ENCODE measurements around the gene TSG101.

- TF ChIP-seq EZH2phosphoT487 (IDR thresholded peaks at IDR 0.05; ENCODE audit: borderline replicate concordance, low read length) (no peak), CTCF (conservative IDR thresholded peaks at IDR 0.05; ENCODE audit: low read depth, low read length) (no peak), EZH2 (IDR thresholded peaks at IDR 0.05; ENCODE audit: low read length, unreplicated experiment) (no peak)
Measured at GRCh38 chr11:18495271-18495670, 31.5 kb downstream of the TSG101 start.

Measured in PC-3 (cell line).